SH-SY5Y (cell line): Measurements from ENCODE around the gene DHX32.

Experiments
- GATA2 ChIP-seq: IDR thresholded peaks from 2 replicates; pipeline ENCODE4 v1.6.1; 2011; ENCODE audit warnings: mild to moderate bottlenecking, low read depth, low read length
- GATA3 ChIP-seq: IDR thresholded peaks from 2 replicates; pipeline ENCODE4 v1.6.1; 2011; ENCODE audit warnings: low read depth, mild to moderate bottlenecking, low read length, moderate library complexity

GRCh38 chr10:125802131-125802530 is 79.0 kb downstream of the DHX32 start:
- TF ChIP-seq GATA2 (no peak), GATA3 (no peak)
